Stimulated activated CD4-positive, alpha-beta T cell treated with anti-CD3 and anti-CD28 coated beads, Interleukin-12 subunit alpha, Interleukin-12 subunit beta, amount 100 ng/mL, for 4 hours (primary cell): Measurements from ENCODE around the gene HOOK1.
A peak's percentile ranks its signal among the peaks of the same experiment; 100 is the strongest.
"Not testable (repeated sequence)": the region's sequence is repeated elsewhere in the genome, so short reads cannot be mapped to it uniquely, and the experiment has no call there.

Experiments
- DNase-seq: peaks from one replicate; pipeline ENCODE4 v3.0.0-alpha.2; 2020

Gene HOOK1

DNA sequence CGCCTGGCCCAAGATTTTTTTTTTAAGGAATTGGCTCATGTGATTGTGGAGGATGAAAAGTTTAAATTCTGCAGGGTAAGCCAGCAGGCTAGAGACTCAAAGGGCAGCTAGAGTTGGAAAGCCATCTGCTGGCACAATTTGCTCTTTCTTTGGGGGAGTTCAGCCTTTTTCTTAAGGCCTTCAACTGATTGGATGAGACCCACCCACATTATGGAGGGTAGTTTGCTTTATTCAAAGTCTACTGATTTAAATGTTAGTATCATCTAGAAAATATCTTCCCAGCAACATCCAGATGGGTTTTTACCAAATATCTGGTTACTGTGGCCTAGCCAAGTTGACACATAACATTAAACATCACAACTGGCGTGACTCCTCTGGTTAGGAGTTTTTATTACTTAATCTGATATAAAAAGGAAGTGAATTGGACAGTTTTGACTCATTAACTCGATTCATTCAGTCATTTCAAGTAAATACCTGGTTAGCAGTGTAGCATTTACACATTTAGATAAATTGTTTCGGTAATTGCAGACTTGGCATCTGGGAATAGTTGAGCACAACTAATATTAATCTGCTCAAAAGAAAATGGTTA lies 12.4 kb downstream of the HOOK1 start:
- DNase-seq, result no peak

DNA sequence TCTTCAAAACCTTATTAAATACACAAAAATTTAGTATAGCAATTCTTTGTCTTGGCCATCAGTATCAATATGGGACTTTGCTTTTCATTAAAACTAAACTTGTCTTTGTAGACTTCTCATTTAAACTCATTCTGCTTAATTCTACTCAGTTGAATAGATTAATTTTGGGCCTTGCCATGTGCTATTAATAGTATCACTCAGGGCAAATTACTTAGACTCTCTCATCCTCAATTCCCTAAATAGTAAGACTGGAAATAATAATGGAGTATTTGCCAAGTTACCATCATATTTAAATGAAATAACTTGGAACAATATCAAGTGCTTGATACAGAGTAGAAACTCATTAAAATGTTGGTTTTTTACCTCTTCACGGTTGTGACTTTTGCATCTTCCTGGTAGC lies 13.4 kb downstream of the HOOK1 start:
- no peak for DNase-seq

DNA sequence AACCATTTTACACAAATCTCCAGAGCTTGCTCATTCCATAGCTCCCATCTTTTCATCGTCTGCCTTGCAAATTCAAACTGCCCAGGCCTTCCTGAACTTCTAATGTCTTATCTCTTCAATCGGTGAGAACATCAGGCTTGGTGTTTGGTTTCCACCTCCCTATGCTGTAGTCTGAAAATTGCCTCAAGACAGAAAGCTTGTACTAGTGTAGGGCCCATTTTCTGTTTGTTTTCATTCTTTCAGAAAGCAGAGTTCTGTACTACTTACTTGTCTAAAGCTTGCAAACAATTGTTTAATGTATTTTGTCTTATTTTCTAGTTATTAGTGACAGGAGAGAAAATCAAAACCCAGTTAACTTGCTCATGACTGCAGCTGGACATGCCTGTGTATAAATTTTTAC lies 16.8 kb downstream of the HOOK1 start:
- DNase-seq, result no peak

DNA sequence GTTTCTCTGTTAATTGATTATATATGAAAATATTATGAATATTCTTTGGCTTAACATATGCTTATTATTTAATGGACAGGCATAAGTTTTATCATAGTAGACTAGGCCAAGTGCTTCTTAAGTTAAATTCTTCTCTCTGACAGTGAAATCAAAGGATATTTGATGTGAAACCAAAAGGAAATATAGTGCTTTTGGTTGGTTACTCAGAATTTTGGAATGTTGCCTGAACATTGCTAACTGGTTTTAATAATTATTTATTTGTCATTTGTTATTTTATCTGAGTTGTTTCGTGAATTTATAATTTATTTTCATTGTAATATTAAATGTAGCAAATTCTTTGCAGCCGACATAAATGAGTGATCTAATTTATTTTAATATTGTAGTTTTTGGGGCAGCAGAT lies 18.3 kb downstream of the HOOK1 start:
- DNase-seq, result no peak

DNA sequence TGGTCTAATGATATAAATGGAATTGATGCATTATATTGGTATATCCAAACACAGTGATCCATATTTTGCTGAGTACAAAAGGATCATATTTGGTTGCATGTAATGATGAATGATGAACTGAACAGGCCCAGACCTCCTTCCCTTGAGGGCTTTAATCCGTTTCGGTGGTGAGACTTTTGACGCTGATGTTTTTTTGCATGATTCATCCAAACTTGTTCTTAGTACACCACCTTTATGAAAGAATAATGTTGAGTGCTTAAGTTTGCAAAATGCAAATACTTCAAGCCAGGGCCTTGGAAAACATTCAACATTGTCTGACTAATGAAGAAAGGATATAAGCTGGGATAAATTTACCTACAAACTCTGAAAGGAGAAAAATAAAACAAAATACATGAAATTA lies 19.2 kb downstream of the HOOK1 start:
- no peak for DNase-seq

DNA sequence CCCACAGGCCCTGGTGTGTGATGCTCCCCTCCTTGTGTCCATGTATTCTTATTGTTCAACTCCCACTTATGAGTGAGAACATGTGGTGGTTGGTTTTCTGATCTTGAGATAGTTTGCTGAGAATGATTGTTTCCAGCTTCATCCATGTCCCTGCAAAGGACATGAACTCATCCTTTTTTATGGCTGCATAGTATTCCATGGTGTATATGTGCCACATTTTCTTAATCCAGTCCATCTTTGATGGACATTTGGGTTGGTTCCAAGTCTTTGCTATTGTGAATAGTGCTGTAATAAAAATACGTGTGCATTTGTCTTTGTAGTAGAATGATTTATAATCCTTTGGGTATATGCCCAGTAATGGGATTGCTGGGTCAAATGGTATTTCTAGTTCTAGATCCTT lies 23.1 kb downstream of the HOOK1 start:
- not testable (repeated sequence) for DNase-seq

DNA sequence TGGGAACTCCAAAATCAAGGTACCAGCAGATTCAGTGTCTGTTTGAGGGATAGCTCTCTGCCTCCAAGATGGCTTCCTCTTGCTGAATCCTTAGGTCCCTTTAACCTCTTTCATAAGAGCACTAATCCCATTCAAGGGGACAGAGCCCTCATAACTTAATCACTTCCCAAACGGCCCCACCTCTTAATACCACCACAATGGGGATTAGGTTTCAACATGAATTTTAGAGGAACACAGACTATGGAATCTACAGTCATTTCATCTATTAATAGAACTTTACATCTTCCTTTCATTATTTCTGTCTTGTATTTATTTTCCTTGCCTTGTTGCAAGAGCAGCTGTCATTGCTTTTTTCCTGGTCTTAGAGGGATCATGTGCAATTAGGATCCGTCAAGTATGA lies 30.3 kb downstream of the HOOK1 start:
- no peak for DNase-seq

DNA sequence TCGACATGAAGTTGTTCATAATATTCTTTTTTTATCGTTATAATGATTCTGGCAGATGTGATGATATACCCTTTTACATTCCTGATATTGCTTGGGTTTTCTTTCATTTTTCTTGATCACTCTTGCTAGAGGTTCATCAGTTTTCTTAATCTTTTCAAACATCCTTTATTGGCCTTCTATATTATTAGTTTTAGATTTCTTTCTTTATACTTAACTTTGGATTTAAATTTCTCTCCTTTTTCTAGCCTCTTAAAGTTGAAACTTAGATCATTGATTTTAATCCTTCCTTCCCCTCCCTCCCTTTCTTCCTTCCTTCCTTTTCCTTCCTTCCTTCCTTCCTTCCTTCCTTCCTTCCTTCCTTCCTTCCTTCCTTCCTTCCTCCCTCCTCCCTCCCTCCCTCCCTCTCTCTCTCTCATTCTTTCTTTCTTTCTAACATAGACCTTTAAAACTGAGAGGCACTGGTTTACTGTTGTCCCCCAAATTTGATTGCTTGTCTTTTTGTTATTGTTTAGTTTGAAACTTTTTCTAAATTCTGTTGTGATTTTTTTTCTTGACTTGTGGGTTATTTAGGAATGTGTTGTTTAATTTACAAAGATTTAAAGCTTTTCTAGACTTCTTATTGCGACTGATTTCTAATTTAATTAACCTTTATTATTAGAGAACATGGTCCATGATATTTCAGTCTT lies 31.6 kb downstream of the HOOK1 start:
- DNase-seq, result no peak

DNA sequence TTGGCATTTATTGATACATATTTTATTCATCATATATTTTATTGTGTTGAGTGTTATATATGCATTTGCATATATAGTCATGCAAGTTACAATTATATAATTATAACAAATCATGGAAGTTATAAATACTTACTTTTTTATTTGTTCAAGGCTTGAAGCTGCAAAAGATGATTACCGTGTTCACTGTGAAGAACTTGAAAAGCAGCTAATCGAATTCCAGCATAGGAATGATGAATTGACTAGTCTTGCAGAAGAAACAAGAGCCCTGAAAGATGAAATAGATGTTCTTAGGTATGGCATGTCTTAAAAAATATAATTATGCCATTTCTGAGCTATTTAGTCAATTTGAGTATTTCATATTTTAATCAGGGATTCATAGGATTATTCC lies 32.1 kb downstream of the HOOK1 start:
- DNase-seq, result no peak

DNA sequence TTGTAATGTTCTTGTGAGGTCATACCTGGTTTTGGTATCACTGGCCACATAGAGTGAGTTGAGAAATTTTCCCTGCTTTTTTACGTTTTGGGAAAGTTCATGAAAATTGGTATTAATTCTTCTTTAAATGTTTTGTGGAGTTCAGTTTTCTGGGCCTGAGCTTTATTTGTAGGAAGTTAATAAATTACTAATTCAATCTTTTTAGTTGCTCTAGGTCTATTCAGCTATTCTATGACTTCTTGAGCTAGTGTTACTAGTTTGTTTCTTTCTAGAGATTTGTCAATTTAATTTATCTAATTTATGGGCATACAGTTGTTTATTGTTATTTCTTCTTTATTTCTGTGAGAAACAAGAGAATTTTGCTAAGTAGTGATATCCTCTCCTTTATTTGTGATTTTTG lies 37.4 kb downstream of the HOOK1 start:
- DNase-seq, result no peak

DNA sequence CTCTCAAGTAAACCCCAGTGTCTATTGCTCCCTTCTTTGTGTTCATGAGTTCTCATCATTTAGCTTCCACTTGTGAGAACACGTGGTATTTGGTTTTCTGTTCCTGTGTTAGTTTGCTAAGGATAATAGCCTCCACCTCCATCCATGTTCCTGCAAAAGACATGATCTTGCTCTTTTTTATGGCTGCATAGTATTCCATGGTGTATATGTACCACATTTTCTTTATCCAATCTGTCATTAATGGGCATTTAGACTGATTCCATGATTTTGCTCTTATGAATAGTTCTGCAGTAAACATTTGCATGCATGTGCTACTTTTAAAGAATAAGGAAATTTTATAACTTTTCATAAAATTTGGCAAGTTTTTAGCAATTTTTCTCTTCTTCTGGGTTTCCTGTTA lies 40.5 kb downstream of the HOOK1 start:
- not testable (repeated sequence) for DNase-seq

DNA sequence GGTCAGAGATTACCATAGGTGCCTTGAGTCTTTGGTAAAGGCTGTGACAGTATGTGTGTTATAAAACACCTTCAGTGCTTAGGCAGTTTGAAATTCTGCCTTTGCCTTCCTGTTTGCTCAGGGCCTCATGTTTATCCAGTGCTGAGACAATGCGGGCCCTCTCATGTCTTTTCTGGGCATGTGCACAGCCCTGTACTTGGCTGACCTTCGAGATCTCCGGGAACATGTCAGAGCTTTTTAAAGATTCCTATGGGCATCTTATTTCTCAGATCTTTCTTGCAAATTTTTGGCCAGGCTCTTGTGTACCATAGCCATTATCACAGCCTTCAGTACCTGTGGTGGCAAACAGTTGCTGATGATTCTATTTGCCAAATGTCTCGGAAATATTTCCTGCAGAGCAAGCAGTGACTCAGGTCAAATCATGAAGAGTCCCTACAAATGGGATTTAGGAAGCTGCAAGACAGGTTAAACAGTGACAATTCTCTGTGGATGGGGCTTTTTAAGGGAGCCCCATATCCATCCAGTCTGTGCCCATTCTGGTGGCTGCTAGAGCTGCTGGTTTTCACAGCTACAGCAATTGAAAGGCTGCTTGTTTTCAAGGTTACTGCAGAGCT lies 42.1 kb downstream of the HOOK1 start:
- no peak for DNase-seq

DNA sequence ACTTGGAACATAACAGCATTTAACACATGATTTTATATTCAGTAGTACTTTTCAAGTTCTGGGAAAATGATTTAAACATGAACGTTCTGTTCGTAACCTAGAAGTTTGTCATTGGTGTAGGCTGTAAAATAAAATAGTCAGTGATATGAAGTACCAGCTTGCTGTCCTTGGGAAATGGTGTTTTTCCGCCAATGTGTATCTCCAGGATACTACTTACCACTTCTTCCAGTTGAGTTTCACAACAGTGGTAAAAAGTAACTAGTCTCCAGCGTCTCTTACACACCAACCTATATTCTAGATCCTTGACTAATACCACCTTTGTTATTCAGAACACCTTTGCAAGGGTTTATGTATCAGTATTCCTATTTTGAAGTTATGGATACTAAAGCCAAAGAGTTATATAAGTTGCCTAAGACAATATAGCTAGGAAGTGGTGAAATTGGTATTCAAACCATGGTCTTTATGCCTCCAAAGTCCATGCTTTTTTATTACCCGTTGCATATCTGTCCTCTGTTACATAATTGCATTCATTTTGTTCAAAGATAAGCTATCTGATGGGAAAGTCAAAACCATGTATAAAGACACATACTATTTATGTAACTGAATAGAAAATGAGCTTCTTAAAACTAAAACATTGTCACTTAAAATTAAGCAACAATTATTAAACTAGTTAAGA lies 43.1 kb downstream of the HOOK1 start:
- DNase-seq, result no peak

DNA sequence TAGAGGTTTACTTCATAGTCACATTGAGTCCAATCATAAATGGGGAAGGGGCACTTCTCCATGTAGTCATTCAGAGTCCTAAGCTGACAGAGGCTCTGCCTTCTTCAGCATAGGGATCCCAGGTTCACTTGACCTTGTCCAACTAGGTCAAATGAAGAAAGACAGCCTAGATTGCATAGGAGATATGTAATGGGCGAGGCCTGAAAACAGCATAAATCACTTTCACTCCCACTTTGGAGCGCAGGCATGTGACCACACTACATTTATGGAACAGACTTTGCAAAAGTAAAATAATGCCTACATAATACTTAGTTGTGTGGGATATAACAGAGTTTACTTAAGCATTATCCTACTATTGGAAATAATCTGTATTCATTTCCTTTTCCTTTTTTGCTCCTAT lies 51.7 kb downstream of the HOOK1 start:
- no peak for DNase-seq

DNA sequence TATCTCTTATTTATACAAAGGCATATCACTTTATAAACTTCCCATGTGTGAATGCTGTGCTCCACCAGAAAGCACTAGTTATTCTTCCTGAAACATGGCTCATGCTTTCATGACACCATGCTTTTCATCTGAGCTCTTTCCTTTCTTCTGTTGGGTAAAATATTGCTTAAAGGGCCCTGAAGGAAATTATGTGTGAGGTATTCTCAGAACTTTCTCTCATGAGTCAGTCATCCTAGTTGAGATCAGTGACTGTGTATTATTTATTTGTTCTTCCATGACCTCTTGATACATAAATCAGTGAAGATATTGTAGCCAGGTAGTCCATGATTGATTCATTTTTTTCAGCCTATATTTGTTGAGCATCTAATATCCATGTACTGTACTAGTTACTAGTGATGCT lies 57.0 kb downstream of the HOOK1 start:
- DNase-seq, result no peak

DNA sequence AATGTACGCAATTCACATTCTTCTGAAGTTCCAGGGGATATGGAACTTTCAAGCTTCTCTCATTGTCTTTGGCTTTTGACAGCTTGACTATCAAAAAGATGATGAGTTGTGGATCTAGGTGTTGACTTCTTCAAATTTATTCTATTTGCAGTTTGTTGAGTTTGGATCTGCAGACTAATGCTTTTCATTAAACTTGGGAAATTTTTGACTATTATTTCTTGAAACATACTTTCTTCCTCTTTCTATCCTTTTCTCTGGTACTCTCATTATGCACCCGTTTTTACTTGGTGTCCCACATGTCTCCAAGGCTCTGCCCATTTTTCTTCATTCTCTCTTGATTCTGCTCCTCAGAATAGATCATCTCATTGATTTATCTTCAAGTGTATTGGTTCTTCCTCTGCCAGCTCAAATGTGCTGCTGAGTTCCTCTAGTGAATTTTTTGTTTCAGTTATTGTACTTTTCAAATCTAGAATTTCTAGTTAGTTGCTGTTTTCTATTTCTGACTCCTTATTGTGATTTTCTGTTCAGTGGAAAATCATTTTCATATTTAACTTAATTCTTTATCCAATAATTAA lies 62.4 kb downstream of the HOOK1 start:
- no peak for DNase-seq

DNA sequence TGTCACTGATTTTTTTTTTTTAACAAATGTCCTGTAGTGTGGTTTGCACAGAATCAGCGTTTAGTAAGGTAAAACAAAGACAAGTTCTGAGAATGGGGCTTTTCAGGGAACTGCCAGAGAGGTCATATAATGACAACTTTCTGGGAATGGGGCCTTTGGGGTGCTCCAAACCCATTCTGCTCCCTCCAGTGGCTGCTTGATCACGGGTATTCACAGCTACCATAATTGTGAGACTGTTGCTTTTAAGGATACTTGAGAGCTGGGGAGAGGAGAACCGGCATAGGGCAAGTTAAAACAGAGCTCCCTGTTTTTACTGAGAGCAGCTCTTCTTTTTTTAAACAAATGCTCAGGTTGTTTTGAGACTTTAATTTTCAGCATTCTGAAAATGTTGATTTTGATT lies 63.6 kb downstream of the HOOK1 start:
- no peak for DNase-seq

DNA sequence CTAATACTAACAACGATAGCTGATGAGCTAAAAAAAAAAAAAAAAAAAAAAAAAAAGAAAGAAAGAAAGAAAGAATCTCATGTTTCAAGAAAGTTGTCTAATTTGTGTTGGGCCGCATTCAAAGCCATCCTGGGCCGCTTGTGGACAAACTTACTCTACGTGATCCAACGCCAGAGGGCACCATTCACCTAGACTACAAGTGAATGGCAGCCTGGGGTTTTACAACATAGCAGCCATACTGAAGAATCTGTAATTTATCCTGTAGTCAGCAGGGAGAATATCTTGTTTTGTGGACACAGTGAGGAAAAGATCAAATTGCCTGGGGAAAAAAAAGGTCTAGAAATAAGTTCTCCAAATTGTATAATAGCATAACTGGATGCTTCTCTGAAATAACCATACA lies 64.8 kb downstream of the HOOK1 start:
- DNase-seq, result peak; percentile 25

DNA sequence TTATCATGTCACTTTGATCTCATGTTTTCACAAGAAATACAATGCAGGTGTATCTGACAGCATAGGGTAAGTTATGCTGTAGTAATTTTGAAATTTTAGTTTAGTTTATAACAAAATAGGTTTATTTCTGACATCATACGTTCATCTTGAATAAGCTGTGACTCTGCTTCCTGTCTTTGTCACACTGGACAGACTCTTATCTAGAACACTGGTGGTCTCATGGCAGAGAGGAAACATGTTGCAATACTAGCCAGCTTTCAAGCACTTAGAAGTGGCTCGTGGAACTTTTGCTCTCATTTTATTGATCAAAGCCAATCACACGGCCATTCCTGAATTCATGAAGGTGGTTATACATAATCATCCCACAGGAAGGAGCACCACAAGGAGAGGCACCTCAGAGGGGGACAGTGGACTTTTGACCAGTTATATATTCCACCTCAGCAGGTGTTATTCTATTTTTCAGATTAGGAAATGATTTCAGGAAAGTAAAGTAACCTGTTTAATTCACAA lies 65.3 kb downstream of the HOOK1 start:
- DNase-seq, result no peak

DNA sequence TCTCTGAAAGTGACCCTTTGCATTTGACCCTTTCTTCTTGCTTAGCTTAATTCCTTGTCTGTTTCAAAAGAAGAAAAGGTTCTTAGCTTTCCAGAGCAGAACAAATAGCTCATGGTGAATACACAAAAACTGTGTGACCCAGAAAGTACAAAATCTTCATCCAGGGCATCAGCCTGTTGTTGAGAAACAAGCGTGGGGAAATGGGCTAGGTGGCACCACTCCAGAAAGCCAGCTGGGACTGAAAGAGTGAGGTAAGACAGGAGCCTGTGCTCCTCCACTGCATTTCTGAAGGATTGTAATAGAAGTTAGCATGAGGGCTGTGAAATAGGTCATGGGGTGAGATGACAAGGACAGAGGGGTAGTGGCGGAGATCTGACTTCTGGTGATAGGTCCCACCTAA lies 66.0 kb downstream of the HOOK1 start:
- no peak for DNase-seq

DNA sequence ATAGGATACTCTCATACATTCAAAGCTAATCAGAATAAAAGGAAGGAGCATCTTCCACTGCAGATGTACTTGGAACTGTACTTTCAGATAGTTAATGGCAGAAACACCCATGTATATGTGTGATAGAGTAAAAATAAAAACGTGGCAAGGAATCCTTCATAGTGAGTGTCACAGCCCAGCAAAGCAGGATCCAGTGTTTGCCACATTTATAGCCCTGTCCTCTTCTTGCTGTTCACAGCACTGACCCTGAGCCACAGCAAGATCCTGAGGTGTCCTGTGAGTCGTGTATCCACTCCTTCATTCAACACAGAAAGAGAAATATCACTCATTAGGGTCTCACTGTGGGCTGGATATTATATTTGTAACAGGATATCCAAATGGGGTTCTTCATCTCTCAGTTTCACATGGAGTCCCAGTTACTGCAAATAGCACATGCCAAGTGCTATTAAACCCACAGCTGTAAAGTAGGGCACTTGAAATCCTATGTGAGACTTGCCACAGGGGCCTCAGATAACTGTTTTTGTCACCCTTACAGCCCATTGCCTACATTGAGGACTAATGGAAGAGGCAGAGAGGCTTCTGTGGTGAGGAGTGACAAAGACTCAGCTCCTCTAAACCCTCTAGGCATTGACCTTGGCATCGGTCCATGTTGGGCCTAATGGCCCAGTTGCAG lies 70.5 kb downstream of the HOOK1 start:
- no peak for DNase-seq

DNA sequence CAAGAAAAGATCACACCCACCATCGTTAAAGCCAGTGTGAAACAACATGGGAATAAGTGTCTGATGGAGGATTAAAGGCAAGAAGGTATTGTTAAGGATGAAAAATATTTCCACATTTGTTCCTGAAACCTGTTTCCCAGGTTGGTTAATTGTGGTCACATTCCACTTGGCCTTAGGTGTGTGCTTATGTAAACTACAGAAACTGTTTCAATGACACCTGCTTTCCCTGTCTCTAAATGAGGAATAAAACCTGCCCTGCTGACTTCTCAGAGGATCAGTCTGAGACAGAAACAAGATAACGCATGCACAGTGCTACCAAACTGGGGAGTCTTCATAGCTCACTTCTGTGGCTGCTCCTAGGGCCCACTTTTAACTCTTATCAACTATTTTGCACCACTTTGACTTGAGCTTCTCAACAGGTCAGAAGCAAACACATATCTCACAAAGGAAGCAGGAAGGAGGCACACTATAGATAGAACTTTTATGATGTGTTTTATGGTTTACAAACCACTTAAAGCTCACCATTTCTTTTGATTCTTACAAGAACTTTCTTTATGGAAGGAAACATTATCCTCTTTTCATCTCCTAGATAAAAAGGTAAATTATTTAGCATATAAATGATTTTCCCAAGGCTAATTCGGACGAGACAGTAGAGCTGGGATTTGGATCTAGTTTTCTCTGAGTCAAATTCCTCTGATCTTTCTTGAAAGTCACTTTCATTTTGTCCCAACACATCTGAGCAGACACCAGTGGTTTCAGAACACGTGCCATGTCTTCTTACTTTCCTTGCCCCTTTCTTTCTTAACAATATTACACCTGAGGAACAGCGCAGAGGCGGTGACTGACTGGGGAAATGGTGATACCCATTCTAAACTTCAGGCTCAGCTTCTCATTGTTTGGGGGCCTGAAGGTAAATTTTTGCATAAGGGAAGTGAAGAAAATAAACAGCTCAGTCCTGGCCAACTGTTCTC lies 78.4 kb downstream of the HOOK1 start:
- no peak for DNase-seq
